K562 (cell line): ENCODE data around the gene JPH4. TPM values are rescaled to one million over a fixed set of nuclear protein-coding genes. Genes with fewer than 3 reads are reported as not detected.

Experiments
- ATAC-seq: fragments of 200-7000 bp; cut with Tn5 transposase; 3 replicates; pipeline ENCODE4 v1.9.1; 2020; ENCODE audit warnings: moderate library complexity
- BruUV-seq: library from RNA; stranded (reverse); fragments of 400-500 nt; replicated peaks from 2 replicates; lab custom pipeline; 2021; lab: Mats Ljungman, UMichigan
- CTCF ChIA-PET: fragments of 300-600 bp; formaldehyde crosslinking; extraction: SDS; loops from one replicate; lab custom pipeline; 2021; ENCODE audit warnings: low intra/inter-chr PET ratio; lab: Yijun Ruan, JAX
- POLR2A ChIA-PET: fragments of 300-600, 350-650 bp; sonication (Branson Sonifier 250); formaldehyde crosslinking; extraction: SDS; loops from one replicate; lab custom pipeline; 2021; ENCODE audit warnings: antibody characterized with exemption, inconsistent platforms; lab: Yijun Ruan, JAX
- DNase-seq, 4 experiments: peaks; one replicate each; pipeline versions ENCODE4 v3.0.0 to v3.0.0-alpha.2; 2011 to 2018; ENCODE audit warnings: low spot score in 3 of 4, mixed read lengths in 3 of 4; ENCODE audit errors: extremely low read depth in 1 of 4
- FAIRE-seq: peaks from 2 replicates; lab custom pipeline; 2011; peaks lifted over from hg19 to GRCh38; lab: Jason Lieb, UNC
- H2AFZ ChIP-seq: 2 replicates; pipeline ENCODE4 v1.6.0; 2011; ENCODE audit warnings: low read depth, low read length, control low read depth, inconsistent platforms
- H3K27ac ChIP-seq: fragments of 200-600 bp; 3 replicates; pipeline ENCODE4 v1.8.0; 2011; ENCODE audit warnings: low read depth, mild to moderate bottlenecking, control low read depth, inconsistent platforms, low read length, moderate library complexity, mixed read lengths; ENCODE audit errors: extremely low read depth
- H3K27me3 ChIP-seq, 2 experiments: fragments of 300-600 bp in 1 of 2; 2 replicates in 1 of 2; 3 replicates in 1 of 2; pipeline versions ENCODE4 v1.6.0 to v1.8.0; 2011; ENCODE audit warnings: inconsistent platforms in 2 of 2, low read length in 2 of 2, mild to moderate bottlenecking in 1 of 2, mixed read lengths in 1 of 2, moderate library complexity in 1 of 2; ENCODE audit not compliant: control insufficient read depth in 2 of 2, insufficient read depth in 2 of 2
- H3K36me3 ChIP-seq: fragments of 300-600 bp; 3 replicates; pipeline ENCODE4 v1.8.0; 2011; ENCODE audit warnings: mild to moderate bottlenecking, low read length, inconsistent platforms; ENCODE audit not compliant: control insufficient read depth, insufficient read depth
- H3K4me1 ChIP-seq, 2 experiments: fragments of 200-600 bp in 1 of 2; replicated peaks in 1 of 2; 2 replicates in 1 of 2; 3 replicates in 1 of 2; pipeline versions ENCODE4 v1.5.1 to v1.8.0; 2011; ENCODE audit warnings: inconsistent platforms in 2 of 2, low read length in 2 of 2, mild to moderate bottlenecking in 1 of 2, mixed read lengths in 1 of 2, moderate library complexity in 1 of 2; ENCODE audit not compliant: control insufficient read depth in 2 of 2, insufficient read depth in 2 of 2
- H3K4me2 ChIP-seq: 2 replicates; pipeline ENCODE4 v1.6.1; 2011; ENCODE audit warnings: low read length, control low read depth, inconsistent platforms, mixed read lengths; ENCODE audit not compliant: insufficient read depth
- H3K4me3 ChIP-seq: fragments of 200-600 bp; sonication (generic), shearing (Covaris generic); 2 replicates; pipeline ENCODE4 v1.5.1; 2016; ENCODE audit warnings: control low read depth, inconsistent platforms
- H3K79me2 ChIP-seq: fragments of 200-600 bp; 3 replicates; pipeline ENCODE4 v1.8.0; 2011; ENCODE audit warnings: low read length, inconsistent platforms; ENCODE audit not compliant: control insufficient read depth, insufficient read depth
- H3K9ac ChIP-seq, 2 experiments: 2 replicates each; pipeline versions ENCODE4 v1.6.0 to v1.6.1; 2011; ENCODE audit warnings: low read depth in 2 of 2, low read length in 2 of 2, control low read depth in 1 of 2, inconsistent platforms in 1 of 2, mild to moderate bottlenecking in 1 of 2, mixed read lengths in 1 of 2; ENCODE audit not compliant: insufficient read depth in 1 of 2
- H3K9me1 ChIP-seq: one replicate; pipeline ENCODE4 v1.6.0; 2011; ENCODE audit warnings: inconsistent platforms, mild to moderate bottlenecking, low read length, moderate library complexity; ENCODE audit not compliant: control insufficient read depth, insufficient read depth
- H3K9me3 ChIP-seq: replicated peaks from 2 replicates; pipeline ENCODE4 v1.5.1; 2011; ENCODE audit warnings: low read depth, low read length, inconsistent platforms; ENCODE audit not compliant: control insufficient read depth, insufficient read depth
- H4K20me1 ChIP-seq: replicated peaks from 2 replicates; pipeline ENCODE4 v1.6.1; 2011; ENCODE audit warnings: low read length, inconsistent platforms, mixed read lengths; ENCODE audit not compliant: control insufficient read depth, insufficient read depth
- ETV5 ChIP-seq: sonication (generic); formaldehyde crosslinking; IDR thresholded peaks from 2 replicates; pipeline ENCODE4 v1.4.0; 2020; ENCODE audit warnings: low read depth, mild to moderate bottlenecking, missing genetic modification reagents
- EWSR1 ChIP-seq: fragments of 450-650 bp; IDR thresholded peaks from 2 replicates; pipeline ENCODE4 v1.6.1; 2018; ENCODE audit warnings: borderline replicate concordance, mild to moderate bottlenecking, low read depth, moderate library complexity; ENCODE audit not compliant: partially characterized antibody
- JUND ChIP-seq, 2 experiments: IDR thresholded peaks; 2 replicates in 1 of 2; 3 replicates in 1 of 2; pipeline ENCODE4 v1.6.1; 2011; ENCODE audit warnings: borderline replicate concordance in 2 of 2, low read depth in 2 of 2, low read length in 2 of 2, improper control_type of control experiment in 1 of 2, missing biosample characterization in 1 of 2, missing genetic modification characterization in 1 of 2, missing genetic modification reagents in 1 of 2
- KDM2B ChIP-seq: fragments of 250-450 bp; sonication (Bioruptor Pico); IDR thresholded peaks from 2 replicates; pipeline ENCODE4 v1.8.0; 2021; ENCODE audit warnings: mild to moderate bottlenecking, moderate library complexity
- MTF1 ChIP-seq: fragments of 250-450 bp; sonication (Bioruptor Pico); IDR thresholded peaks from 2 replicates; pipeline ENCODE4 v1.9.0; 2021; ENCODE audit warnings: moderate library complexity, mild to moderate bottlenecking, inconsistent platforms, borderline replicate concordance
- POLR2B ChIP-seq: fragments of 450-650 bp; IDR thresholded peaks from 2 replicates; pipeline ENCODE4 v1.6.1; 2018; ENCODE audit warnings: low read depth; ENCODE audit not compliant: partially characterized antibody
- RAD51 ChIP-seq: fragments of 450-650 bp; IDR thresholded peaks from 2 replicates; pipeline ENCODE4 v1.7.1; 2016; ENCODE audit warnings: low read depth, mild to moderate bottlenecking, borderline replicate concordance
- RCOR1 ChIP-seq, 2 experiments: IDR thresholded peaks; 2 replicates each; pipeline ENCODE4 v1.6.1; 2012; ENCODE audit warnings: low read depth in 2 of 2, low read length in 2 of 2, borderline replicate concordance in 1 of 2, improper control_type of control experiment in 1 of 2
- SIN3B ChIP-seq: fragments of 450-650 bp; IDR thresholded peaks from 2 replicates; pipeline ENCODE4 v1.6.1; 2017; ENCODE audit warnings: low read depth, mild to moderate bottlenecking, moderate library complexity
- SIRT6 ChIP-seq: IDR thresholded peaks from one replicate; pipeline ENCODE4 v1.6.1; 2012; ENCODE audit warnings: low read depth, mild to moderate bottlenecking, control low read depth, inconsistent platforms, low read length, moderate library complexity
- SRSF3 ChIP-seq: fragments of 200-400 bp; formaldehyde crosslinking; IDR thresholded peaks from 2 replicates; pipeline ENCODE4 v1.6.1; 2016; ENCODE audit warnings: mild to moderate bottlenecking, low read length, moderate library complexity; ENCODE audit not compliant: insufficient read depth
- TCFL5 ChIP-seq: fragments of 250-450 bp; sonication (Bioruptor Pico); conservative IDR thresholded peaks from 2 replicates; pipeline ENCODE4 v1.6.1; 2021; ENCODE audit warnings: mild to moderate bottlenecking, moderate library complexity, matching md5 sums
- ZNF668 ChIP-seq: fragments of 250-450 bp; sonication (Bioruptor Pico); IDR thresholded peaks from 2 replicates; pipeline ENCODE4 v1.8.0; 2022; ENCODE audit warnings: mild to moderate bottlenecking, inconsistent platforms
- ZNF75A ChIP-seq: fragments of 450-650 bp; formaldehyde crosslinking; IDR thresholded peaks from 2 replicates; pipeline ENCODE4 v1.4.0; 2020; ENCODE audit warnings: mild to moderate bottlenecking
- whole genome bisulfite sequencing: fragments of 100-300 bp; shearing (Covaris generic); methylation state at CpG from one replicate; pipeline ENCODE4 v1.1.6; 2016; ENCODE audit warnings: low coverage, mixed read lengths; ENCODE audit not compliant: insufficient coverage; ENCODE audit errors: missing lambda C conversion rate; 5-methylcytosine and 5-hydroxymethylcytosine counted together
- in situ Hi-C: fragments of 300-500 bp; cut with MboI; formaldehyde crosslinking; loops from 4 replicates; pipeline ENCODE4 v1.15.0; 2018; ENCODE audit warnings: inconsistent platforms, mixed read lengths
- intact Hi-C: fragments of 100-400 bp; cut with micrococcal nuclease; formaldehyde crosslinking; loops from 2 replicates; pipeline ENCODE4 v1.14.2; 2022
- polyA plus RNA-seq, 8 experiments: library from polyadenylated mRNA; depleted of rRNA in 4 of 8; stranded (reverse) in 5 of 8; unstranded in 3 of 8; fragments of >200 nt; fragmentation: Nextera tagmentation in 2 of 8; fragmentation: Illumina TruSeq in 1 of 8; extraction: Ambion mirVana in 2 of 8; extraction: Trizol in 1 of 8; gene quantifications; 2 replicates each; pipeline versions ENCODE4 v1.2.1 to v1.2.3, GENCODE V29; 2011 to 2014; ENCODE audit warnings: inconsistent platforms in 1 of 8, missing spikeins in 1 of 8
- total RNA-seq, 7 experiments: library from RNA; depleted of rRNA in 6 of 7; stranded (reverse); fragments of >200 nt in 6 of 7; fragmentation: Illumina TruSeq in 2 of 7; extraction: Trizol in 2 of 7; gene quantifications; 2 replicates each; pipeline versions ENCODE4 v1.2.1 to v1.2.3, GENCODE V29; 2011 to 2021; ENCODE audit warnings: low replicate concordance in 1 of 7
- TF ChIP-seq, protein P1 (sequence below): fragments of 450-650 bp; IDR thresholded peaks from 2 replicates; pipeline ENCODE4 v1.6.1; 2017; ENCODE audit warnings: antibody characterized with exemption, mild to moderate bottlenecking
- TF ChIP-seq, protein P2 (sequence below): fragments of 450-650 bp; formaldehyde crosslinking; IDR thresholded peaks from 2 replicates; pipeline ENCODE4 v1.4.0; 2022; ENCODE audit warnings: missing genetic modification characterization

JPH4 gene
- total and polyA plus RNA-seq, 9 of the 15 experiments (the other 6 are each of a cell fraction or from before 2014, with no cell fraction given) = 0.04 to 0.13 (median 0.06) TPM; not detected in 5

- in situ Hi-C loops = no loop called here
- 0% methylated on average over 3 of the region's 3 CpGs for WGBS
- no peak overlapping the region for H3K27ac ChIP-seq
- ATAC-seq (no peak), FAIRE-seq (no peak), DNase-seq (no peak)
- no peaks in the 10 kb centered on the region for H4K20me1 ChIP-seq
- no peaks in the 10 kb centered on the region for H3K9me3 ChIP-seq
- no peak overlapping the region for H2AFZ ChIP-seq
- H3K9ac ChIP-seq = no peak overlapping the region
- H3K36me3 ChIP-seq = no peaks in the 10 kb centered on the region
- no peak overlapping the region for H3K4me3 ChIP-seq
- H3K9me1 ChIP-seq = no peaks in the 10 kb centered on the region
- CTCF ChIA-PET = no interaction called here
- no peaks in the 10 kb centered on the region; a peak in 1 of 5 replicates for H3K4me1 ChIP-seq
- no TSS peak for BruUV-seq
- no peak overlapping the region for H3K4me2 ChIP-seq
- no peak for TF ChIP-seq ETV5
- TF ChIP-seq, protein P1, sequence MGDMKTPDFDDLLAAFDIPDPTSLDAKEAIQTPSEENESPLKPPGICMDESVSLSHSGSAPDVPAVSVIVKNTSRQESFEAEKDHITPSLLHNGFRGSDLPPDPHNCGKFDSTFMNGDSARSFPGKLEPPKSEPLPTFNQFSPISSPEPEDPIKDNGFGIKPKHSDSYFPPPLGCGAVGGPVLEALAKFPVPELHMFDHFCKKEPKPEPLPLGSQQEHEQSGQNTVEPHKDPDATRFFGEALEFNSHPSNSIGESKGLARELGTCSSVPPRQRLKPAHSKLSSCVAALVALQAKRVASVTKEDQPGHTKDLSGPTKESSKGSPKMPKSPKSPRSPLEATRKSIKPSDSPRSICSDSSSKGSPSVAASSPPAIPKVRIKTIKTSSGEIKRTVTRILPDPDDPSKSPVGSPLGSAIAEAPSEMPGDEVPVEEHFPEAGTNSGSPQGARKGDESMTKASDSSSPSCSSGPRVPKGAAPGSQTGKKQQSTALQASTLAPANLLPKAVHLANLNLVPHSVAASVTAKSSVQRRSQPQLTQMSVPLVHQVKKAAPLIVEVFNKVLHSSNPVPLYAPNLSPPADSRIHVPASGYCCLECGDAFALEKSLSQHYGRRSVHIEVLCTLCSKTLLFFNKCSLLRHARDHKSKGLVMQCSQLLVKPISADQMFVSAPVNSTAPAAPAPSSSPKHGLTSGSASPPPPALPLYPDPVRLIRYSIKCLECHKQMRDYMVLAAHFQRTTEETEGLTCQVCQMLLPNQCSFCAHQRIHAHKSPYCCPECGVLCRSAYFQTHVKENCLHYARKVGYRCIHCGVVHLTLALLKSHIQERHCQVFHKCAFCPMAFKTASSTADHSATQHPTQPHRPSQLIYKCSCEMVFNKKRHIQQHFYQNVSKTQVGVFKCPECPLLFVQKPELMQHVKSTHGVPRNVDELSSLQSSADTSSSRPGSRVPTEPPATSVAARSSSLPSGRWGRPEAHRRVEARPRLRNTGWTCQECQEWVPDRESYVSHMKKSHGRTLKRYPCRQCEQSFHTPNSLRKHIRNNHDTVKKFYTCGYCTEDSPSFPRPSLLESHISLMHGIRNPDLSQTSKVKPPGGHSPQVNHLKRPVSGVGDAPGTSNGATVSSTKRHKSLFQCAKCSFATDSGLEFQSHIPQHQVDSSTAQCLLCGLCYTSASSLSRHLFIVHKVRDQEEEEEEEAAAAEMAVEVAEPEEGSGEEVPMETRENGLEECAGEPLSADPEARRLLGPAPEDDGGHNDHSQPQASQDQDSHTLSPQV = no peak
- TF ChIP-seq ZNF668 = no peak
- no peak for TF ChIP-seq POLR2B
- TF ChIP-seq MTF1 (CRISPR knock-in tag) = no peak
- no peak for TF ChIP-seq SRSF3
- no peak for TF ChIP-seq SIN3B
- TF ChIP-seq EWSR1 = no peak
- TF ChIP-seq JUND (IDR thresholded peaks at IDR 0.05; ENCODE audit: borderline replicate concordance, low read depth, low read length) = no peak
- no peak for TF ChIP-seq JUND (tag; IDR thresholded peaks at IDR 0.05; ENCODE audit: borderline replicate concordance, low read depth, low read length)
- TF ChIP-seq SIRT6 = no peak
- no peak for TF ChIP-seq ZNF75A (CRISPR knock-in tag)
- TF ChIP-seq, protein P2, sequence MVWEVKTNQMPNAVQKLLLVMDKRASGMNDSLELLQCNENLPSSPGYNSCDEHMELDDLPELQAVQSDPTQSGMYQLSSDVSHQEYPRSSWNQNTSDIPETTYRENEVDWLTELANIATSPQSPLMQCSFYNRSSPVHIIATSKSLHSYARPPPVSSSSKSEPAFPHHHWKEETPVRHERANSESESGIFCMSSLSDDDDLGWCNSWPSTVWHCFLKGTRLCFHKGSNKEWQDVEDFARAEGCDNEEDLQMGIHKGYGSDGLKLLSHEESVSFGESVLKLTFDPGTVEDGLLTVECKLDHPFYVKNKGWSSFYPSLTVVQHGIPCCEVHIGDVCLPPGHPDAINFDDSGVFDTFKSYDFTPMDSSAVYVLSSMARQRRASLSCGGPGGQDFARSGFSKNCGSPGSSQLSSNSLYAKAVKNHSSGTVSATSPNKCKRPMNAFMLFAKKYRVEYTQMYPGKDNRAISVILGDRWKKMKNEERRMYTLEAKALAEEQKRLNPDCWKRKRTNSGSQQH (CRISPR knock-in tag) = no peak
- no peak for TF ChIP-seq RAD51
- TF ChIP-seq RCOR1 (IDR thresholded peaks at IDR 0.05; ENCODE audit: borderline replicate concordance in 1 of 2, low read depth in 2 of 2, low read length in 2 of 2) = no peak
- TF ChIP-seq TCFL5 (CRISPR knock-in tag) = no peak
- no peak for TF ChIP-seq KDM2B
- TF ChIP-seq, all 486 proteins: peak for 0
- intact Hi-C loops = no loop called here
- Histone ChIP-seq H3K27me3 (peaks cover 0 to 10% of the 10 kb centered on the region in 2 experiments; a peak in 1 of 5 replicates), H3K79me2 (no peaks in the 10 kb centered on the region)
- POLR2A ChIA-PET = interaction anchor here (0.6 kb wide), 1 partner anchor 73 kb away, joined by 3 read pairs; no protein-coding TSS in a partner anchor
Observed at GRCh38 chr14:23609001-23609400, 30.4 kb upstream of the JPH4 start.
